Measurements from ENCODE around the gene ARHGAP24.
"Not testable (repeated sequence)": the region's sequence is repeated elsewhere in the genome, so short reads cannot be mapped to it uniquely, and the experiment has no call there.

The ARHGAP24 gene

GRCh38 chr4:85953651-85954018 lies 478.7 kb downstream of the ARHGAP24 start:
- TF ChIP-seq CTCF (IDR thresholded peaks at IDR 0.05; ENCODE audit: borderline replicate concordance, control extremely low read depth, extremely low read depth, insufficient read depth, missing control alignments) = no peak
- in situ Hi-C loops (cut with MboI; ENCODE audit: low sequenced_read_pairs, unreplicated experiment) = no loop called here
- no peak for DNase-seq (ENCODE audit: low spot score)

- TF ChIP-seq CTCF (IDR thresholded peaks at IDR 0.05; ENCODE audit: borderline replicate concordance, control extremely low read depth, extremely low read depth, insufficient read depth, missing control alignments) = no peak
- no peak for DNase-seq (ENCODE audit: low spot score)
- in situ Hi-C loops (cut with MboI; ENCODE audit: low sequenced_read_pairs, unreplicated experiment) = no loop called here
These were observed 480.8 kb downstream of the ARHGAP24 start for GRCh38 chr4:85955620-85956292.

- no peak for DNase-seq (ENCODE audit: low spot score)
- TF ChIP-seq CTCF (IDR thresholded peaks at IDR 0.05; ENCODE audit: borderline replicate concordance, control extremely low read depth, extremely low read depth, insufficient read depth, missing control alignments) = no peak
- in situ Hi-C loops (cut with MboI; ENCODE audit: low sequenced_read_pairs, unreplicated experiment) = no loop called here
These were observed 481.5 kb downstream of the ARHGAP24 start for GRCh38 chr4:85956293-85956945.

- no peak for DNase-seq (ENCODE audit: low spot score)
- in situ Hi-C loops (cut with MboI; ENCODE audit: low sequenced_read_pairs, unreplicated experiment) = no loop called here
- no peak for TF ChIP-seq CTCF (IDR thresholded peaks at IDR 0.05; ENCODE audit: borderline replicate concordance, control extremely low read depth, extremely low read depth, insufficient read depth, missing control alignments)
These were observed 486.9 kb downstream of the ARHGAP24 start for GRCh38 chr4:85961887-85962286.

GRCh38 chr4:85963231-85963630 lies 488.3 kb downstream of the ARHGAP24 start:
- DNase-seq (ENCODE audit: low spot score) = no peak
- TF ChIP-seq CTCF (IDR thresholded peaks at IDR 0.05; ENCODE audit: borderline replicate concordance, control extremely low read depth, extremely low read depth, insufficient read depth, missing control alignments) = no peak
- in situ Hi-C loops (cut with MboI; ENCODE audit: low sequenced_read_pairs, unreplicated experiment) = no loop called here

- no peak for TF ChIP-seq CTCF (IDR thresholded peaks at IDR 0.05; ENCODE audit: borderline replicate concordance, control extremely low read depth, extremely low read depth, insufficient read depth, missing control alignments)
- DNase-seq (ENCODE audit: low spot score) = no peak
- in situ Hi-C loops (cut with MboI; ENCODE audit: low sequenced_read_pairs, unreplicated experiment) = no loop called here
These were observed 489.3 kb downstream of the ARHGAP24 start for GRCh38 chr4:85964298-85964697.

GRCh38 chr4:85965017-85965416 lies 490.1 kb downstream of the ARHGAP24 start:
- in situ Hi-C loops (cut with MboI; ENCODE audit: low sequenced_read_pairs, unreplicated experiment); DNase-seq (ENCODE audit: low spot score): not testable (repeated sequence)

Data from GM13976 (cell line).